GM19035 (cell line): ENCODE measurements around the gene LHFPL6.

Experiments used
- ATAC-seq: cut with Tn5 transposase; IDR thresholded peaks from one replicate; pipeline ENCODE4 v1.9.1; 2021; ENCODE audit not compliant: unreplicated experiment

Gene LHFPL6

DNA sequence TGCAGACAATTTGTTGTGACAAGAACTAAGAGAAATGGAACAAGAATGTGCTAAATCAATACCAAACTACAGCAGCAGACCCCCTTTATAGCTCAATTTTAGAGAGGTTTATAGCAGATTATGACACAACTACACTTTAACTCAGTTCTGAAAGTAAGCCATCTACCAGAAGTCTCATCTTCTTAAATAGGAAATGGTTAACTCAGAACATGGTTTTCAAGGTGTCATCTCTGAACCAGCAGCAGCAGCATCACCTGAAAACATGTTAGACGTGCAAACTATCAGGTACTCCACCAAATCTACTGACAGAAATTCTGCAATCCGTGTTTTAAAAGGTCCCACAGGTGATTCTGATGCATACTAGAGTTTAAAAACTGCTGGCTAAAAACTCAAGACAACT lies 6.8 kb downstream of the LHFPL6 start:
- ATAC-seq = no peak

- no peak for ATAC-seq
Observed at GRCh38 chr13:39590466-39591036, 12.4 kb downstream of the LHFPL6 start.

GRCh38 chr13:39588384-39588783 lies 14.6 kb downstream of the LHFPL6 start:
- ATAC-seq = no peak

DNA sequence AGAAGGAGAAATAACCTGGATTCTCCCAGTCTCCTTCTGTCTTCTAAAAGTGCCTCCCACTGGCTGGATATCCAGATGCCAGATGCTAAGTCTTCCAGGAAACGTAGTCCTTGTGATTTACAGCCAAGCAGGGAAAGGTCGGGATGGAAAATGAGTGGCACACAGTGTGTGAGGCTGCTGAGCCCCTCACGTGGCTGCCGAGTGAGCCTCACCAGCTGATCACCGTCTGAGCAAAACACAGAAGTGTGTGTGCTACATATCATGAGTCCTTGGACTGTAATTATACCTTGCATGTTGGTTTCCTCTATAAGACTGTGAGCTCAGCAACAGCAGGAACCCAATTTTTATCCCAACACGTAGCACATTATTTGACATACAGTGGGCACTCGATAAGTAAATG lies 15.1 kb downstream of the LHFPL6 start:
- ATAC-seq = no peak

DNA sequence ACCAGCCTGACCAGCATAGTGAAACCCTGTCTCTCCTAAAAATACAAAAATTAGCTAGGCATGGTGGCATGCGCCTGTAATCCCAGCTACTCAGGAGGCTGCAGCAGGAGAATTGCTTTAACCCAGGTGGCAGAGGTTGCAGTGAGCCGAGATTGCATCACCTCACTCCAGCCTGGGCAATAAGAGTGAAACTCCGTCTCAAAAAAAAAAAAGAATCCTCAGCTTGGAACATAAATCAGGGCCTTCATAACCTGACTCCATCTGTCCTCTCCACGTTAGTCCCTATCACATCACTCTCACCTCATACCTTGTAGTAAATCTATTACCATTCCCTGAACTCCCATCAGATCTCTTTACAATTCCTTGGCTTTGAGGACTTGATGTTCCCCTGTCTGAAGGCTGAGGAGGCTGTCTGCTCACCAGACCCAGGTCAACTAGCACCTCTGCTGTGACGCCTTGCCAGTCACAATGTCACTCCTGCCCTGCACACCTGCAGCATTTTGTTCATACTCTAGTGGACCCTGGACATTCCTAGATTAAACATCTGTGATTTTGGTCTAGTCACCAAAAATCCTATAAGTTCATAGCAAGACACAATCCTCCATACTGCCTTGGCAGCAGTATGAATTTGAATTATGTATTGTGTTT lies 15.9 kb downstream of the LHFPL6 start:
- no peak for ATAC-seq

- no peak for ATAC-seq
Observed at GRCh38 chr13:39586151-39586550, 16.8 kb downstream of the LHFPL6 start.

GRCh38 chr13:39585219-39585618 lies 17.8 kb downstream of the LHFPL6 start:
- no peak for ATAC-seq

DNA sequence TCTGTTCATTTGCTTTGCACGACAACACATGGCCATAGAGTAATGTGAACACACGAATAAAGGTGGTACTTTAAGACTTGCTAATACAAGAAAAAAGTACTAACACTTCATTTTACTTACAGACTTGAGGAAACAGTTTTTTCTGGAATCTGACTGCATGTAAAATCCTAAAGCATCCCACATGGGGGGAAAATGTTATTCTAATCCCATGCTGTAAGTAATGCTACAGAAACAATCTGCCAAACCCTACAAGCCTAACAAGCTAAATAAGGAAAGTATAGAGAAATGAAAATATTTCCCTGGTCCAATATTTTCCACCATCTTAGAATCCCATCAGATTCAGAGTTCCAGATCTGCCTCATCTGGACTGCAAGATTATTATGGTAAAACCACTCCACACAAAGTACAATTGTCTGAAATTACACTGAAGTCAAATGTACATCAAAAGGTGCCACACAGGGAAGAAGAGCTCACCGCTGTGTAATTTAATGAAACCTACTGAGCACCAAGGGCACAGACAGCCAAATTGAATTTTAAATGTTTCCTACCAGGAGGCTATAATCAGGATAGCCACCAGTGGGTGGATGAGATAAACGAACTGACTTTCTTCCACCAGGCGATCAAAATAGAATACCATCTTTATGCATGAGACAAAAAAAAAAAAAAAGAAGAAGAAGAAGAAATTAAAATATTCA lies 22.0 kb downstream of the LHFPL6 start:
- ATAC-seq = no peak

GRCh38 chr13:39578821-39579291 lies 24.1 kb downstream of the LHFPL6 start:
- ATAC-seq = no peak

DNA sequence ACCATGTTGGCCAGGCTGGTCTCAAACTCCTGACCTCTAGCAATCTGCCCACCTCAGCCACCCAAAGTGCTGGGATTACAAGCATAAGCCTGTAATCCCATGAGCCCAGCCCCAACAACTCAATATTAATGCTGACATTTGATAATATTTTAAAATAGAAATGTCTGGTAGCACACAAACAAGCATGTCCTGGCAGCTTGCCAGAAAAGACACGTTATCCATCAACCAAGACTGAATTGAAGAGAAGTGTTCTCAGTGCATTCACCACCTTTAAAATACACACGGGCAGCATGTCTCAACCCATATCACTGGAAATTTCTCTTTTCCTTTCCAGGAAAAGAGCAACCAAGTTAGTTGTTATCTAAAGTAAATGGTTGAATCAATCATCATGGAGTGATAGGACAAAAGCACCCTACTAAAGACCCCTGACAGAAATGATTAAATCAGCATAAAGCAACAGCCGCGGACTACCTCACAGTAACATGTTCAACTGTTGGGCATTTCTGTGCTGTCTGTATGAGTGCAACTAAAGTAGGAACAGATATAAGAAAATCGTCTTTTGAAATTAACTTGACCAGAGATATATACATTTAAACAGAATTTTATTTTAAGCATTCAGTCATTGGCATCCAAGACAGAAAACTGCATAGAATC lies 25.0 kb downstream of the LHFPL6 start:
- ATAC-seq = no peak

DNA sequence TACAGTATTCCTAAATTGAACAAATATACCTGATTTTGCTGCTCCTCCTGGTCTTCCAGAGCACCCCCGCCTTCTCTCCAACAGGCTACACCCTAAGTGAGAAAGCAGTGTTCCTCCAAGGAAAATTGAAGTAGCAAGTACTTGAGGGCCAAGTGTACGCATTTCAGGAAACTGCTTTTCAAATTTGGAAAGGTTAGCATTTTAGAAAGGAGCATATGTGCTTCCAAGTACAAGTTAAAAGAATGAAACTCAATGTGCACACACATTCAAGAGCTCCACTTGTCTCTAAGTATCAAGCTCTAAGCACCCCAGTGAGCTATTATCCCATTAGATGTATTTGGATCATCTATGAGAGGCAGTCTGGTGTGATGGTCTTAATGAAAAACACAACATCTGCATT lies 25.8 kb downstream of the LHFPL6 start:
- no peak for ATAC-seq

- no peak for ATAC-seq
Observed at GRCh38 chr13:39575641-39576238, 27.3 kb downstream of the LHFPL6 start.

GRCh38 chr13:39571502-39572092 lies 31.4 kb downstream of the LHFPL6 start:
- no peak for ATAC-seq

DNA sequence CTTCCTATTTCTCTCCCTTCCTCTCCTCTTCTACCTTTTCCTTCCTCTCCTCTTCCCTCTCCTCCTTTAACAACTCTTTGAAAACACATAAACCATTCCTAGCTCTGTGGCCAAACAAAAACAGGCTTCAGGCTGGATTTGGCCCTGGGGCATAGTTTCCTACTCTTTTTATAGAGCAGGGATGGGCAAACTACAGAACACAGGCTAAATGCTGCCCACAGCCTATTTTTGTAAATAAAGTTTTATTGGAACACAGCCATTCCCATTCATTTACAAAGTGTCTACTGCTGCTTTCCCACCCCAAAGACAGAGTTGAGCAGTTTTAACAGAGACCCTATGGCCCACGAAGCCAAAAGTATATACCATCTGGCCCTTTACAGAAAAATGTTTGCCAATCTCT lies 35.4 kb downstream of the LHFPL6 start:
- no peak for ATAC-seq

GRCh38 chr13:39566216-39566869 lies 36.6 kb downstream of the LHFPL6 start:
- ATAC-seq = no peak

- ATAC-seq = no peak
Observed at GRCh38 chr13:39565036-39565949, 37.7 kb downstream of the LHFPL6 start.

DNA sequence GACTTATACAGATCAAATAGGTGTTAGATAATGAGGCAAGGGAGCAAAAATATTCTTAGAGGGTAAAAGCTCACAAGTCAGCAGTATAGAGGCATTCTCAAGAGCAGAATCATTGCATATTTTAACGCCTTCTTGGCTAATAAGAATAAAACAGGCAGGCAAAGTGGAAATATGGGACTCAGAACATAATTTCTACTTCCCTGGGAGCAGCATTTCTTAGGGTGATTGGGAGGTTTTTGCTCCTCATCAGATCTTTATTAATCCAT lies 39.6 kb downstream of the LHFPL6 start:
- ATAC-seq = no peak

DNA sequence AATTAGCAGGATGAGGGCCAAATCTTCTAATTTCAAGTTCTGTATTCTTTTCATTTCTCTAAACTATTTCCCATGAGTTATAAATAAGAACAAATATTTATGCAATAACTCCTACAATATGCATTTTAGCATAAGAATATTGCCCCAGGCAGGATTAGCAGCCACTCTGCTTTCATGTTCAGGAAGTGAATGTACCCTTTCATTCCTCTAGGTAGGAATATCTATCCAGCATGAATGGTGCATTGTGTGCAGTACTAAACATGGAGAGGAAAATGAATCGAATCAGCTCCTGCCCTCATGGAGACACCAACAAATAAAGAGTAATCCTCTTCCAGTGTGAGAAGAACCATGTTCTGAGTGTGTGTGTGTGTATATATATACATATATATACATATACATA lies 41.0 kb downstream of the LHFPL6 start:
- no peak for ATAC-seq

- ATAC-seq = no peak
Observed at GRCh38 chr13:39559847-39560246, 43.1 kb downstream of the LHFPL6 start.
